DOHH2 (cell line): ENCODE results near the gene HSD17B14.

Experiments
- H3F3A ChIP-seq: fragments of 200-600 bp; sonication (generic), shearing (Covaris generic); 2 replicates; pipeline ENCODE4 v1.6.0; 2016; ENCODE audit warnings: antibody characterized with exemption, mild to moderate bottlenecking; ENCODE audit not compliant: control insufficient read depth, insufficient read depth
- H3K27ac ChIP-seq: fragments of 200-600 bp; sonication (generic); 2 replicates; pipeline ENCODE4 v1.5.1; 2014; ENCODE audit warnings: low read depth, mild to moderate bottlenecking, low read length, moderate library complexity
- H3K27me3 ChIP-seq: fragments of 200-600 bp; sonication (generic); 2 replicates; pipeline ENCODE4 v1.6.1; 2014; ENCODE audit warnings: mild to moderate bottlenecking, low read length, mixed read lengths; ENCODE audit not compliant: control insufficient read depth
- H3K36me3 ChIP-seq: fragments of 200-600 bp; sonication (generic); 2 replicates; pipeline ENCODE4 v1.6.1; 2014; ENCODE audit warnings: mild to moderate bottlenecking, low read length, moderate library complexity, mixed read lengths; ENCODE audit not compliant: control insufficient read depth
- H3K4me1 ChIP-seq: fragments of 200-600 bp; sonication (generic); 2 replicates; pipeline ENCODE4 v1.6.1; 2014; ENCODE audit warnings: mild to moderate bottlenecking, low read length, mixed read lengths; ENCODE audit not compliant: control insufficient read depth
- H3K4me2 ChIP-seq: fragments of 200-600 bp; sonication (generic); 2 replicates; pipeline ENCODE4 v1.6.0; 2014; ENCODE audit warnings: mild to moderate bottlenecking, low read length, moderate library complexity
- H3K4me3 ChIP-seq: fragments of 200-600 bp; sonication (generic); 2 replicates; pipeline ENCODE4 v1.5.1; 2014; ENCODE audit warnings: mild to moderate bottlenecking, low read length, mixed read lengths
- H3K79me2 ChIP-seq: fragments of 200-600 bp; sonication (generic); 2 replicates; pipeline ENCODE4 v1.6.1; 2014; ENCODE audit warnings: mild to moderate bottlenecking, low read length, mixed read lengths; ENCODE audit not compliant: control insufficient read depth
- H3K9me2 ChIP-seq: fragments of 200-600 bp; sonication (generic); replicated peaks from 2 replicates; pipeline ENCODE4 v1.6.1; 2014; ENCODE audit warnings: mild to moderate bottlenecking, low read length, mixed read lengths; ENCODE audit not compliant: control insufficient read depth
- H3K9me3 ChIP-seq: fragments of 200-600 bp; sonication (generic); 2 replicates; pipeline ENCODE4 v1.6.1; 2014; ENCODE audit warnings: antibody characterized with exemption, low read length, mixed read lengths; ENCODE audit not compliant: control insufficient read depth, insufficient read depth
- H4K20me1 ChIP-seq: fragments of 200-600 bp; sonication (generic); 2 replicates; pipeline ENCODE4 v1.6.0; 2014; ENCODE audit warnings: low read depth, mild to moderate bottlenecking, antibody characterized with exemption, low read length, moderate library complexity; ENCODE audit not compliant: control insufficient read depth, insufficient read depth
- EZH2phosphoT487 ChIP-seq: fragments of 200-600 bp; sonication (generic); IDR thresholded peaks from 2 replicates; pipeline ENCODE4 v1.6.1; 2017; ENCODE audit warnings: borderline replicate concordance, mild to moderate bottlenecking, antibody characterized with exemption, low read length, moderate library complexity, mixed read lengths
- TF ChIP-seq, protein P1 (sequence below): fragments of 200-600 bp; sonication (generic); IDR thresholded peaks from one replicate; pipeline ENCODE4 v1.5.1; 2014; ENCODE audit warnings: antibody characterized with exemption, mild to moderate bottlenecking, low read depth, low read length; ENCODE audit not compliant: poor library complexity, severe bottlenecking

The HSD17B14 gene

DNA sequence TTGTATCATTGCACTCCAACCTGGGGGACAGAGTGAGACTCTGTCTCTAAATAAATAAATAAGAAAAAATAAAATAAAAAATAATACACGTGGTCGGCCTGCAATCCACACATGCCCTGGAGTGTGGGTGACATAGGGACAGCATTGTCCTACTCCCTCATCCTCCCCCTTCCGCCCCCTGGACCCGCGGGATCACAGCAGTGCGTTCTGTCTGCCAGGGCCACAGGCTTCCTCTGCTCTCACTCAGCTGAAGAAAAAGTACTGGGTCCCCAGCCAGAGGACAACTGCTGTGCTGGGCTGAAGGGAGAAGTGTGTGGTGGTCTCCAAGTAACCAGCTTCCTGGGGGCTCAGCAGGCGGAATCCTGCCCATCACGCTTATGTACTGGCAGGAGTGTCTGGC lies 31.8 kb downstream of the HSD17B14 start:
- no peak for TF ChIP-seq EZH2phosphoT487
- TF ChIP-seq, protein P1, sequence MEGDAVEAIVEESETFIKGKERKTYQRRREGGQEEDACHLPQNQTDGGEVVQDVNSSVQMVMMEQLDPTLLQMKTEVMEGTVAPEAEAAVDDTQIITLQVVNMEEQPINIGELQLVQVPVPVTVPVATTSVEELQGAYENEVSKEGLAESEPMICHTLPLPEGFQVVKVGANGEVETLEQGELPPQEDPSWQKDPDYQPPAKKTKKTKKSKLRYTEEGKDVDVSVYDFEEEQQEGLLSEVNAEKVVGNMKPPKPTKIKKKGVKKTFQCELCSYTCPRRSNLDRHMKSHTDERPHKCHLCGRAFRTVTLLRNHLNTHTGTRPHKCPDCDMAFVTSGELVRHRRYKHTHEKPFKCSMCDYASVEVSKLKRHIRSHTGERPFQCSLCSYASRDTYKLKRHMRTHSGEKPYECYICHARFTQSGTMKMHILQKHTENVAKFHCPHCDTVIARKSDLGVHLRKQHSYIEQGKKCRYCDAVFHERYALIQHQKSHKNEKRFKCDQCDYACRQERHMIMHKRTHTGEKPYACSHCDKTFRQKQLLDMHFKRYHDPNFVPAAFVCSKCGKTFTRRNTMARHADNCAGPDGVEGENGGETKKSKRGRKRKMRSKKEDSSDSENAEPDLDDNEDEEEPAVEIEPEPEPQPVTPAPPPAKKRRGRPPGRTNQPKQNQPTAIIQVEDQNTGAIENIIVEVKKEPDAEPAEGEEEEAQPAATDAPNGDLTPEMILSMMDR, result no peak
- H4K20me1 ChIP-seq, result no peaks in the 10 kb centered on the region

DNA sequence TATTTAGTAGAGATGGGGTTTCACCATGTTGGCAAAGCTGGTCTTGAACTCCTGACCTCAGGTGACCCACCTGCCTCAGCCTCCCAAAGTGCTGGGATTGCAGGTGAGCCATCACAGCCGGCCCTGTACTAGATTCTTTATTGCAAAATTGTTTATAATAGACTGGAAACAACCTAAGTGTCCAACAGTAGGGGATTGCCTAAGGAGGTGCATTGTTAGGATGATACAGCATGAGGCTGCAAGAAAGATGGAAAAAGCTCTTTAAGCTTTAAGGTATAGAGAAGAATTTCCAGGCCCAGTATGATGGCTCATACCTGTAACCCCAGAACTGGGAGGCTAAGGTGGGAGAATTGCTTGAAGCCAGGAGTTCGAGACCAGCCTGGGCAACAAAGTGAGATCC lies 33.7 kb downstream of the HSD17B14 start:
- no peak overlapping the region for H3K27ac ChIP-seq
- peaks cover 2% of the 10 kb centered on the region; the same call in 1 of the 2 replicates for H3K79me2 ChIP-seq
- no peaks in the 10 kb centered on the region for H3K27me3 ChIP-seq
- H4K20me1 ChIP-seq, result no peaks in the 10 kb centered on the region
- H3K4me2 ChIP-seq, result no peak overlapping the region
- H3K36me3 ChIP-seq, result peaks cover 8% of the 10 kb centered on the region
- H3K9me3 ChIP-seq, result no peaks in the 10 kb centered on the region
- no peak for TF ChIP-seq EZH2phosphoT487
- TF ChIP-seq, protein P1, result no peak
- peaks cover 7% of the 10 kb centered on the region for H3K4me1 ChIP-seq
- no peaks in the 10 kb centered on the region for H3K9me2 ChIP-seq
- no peak overlapping the region for H3K4me3 ChIP-seq
- H3F3A ChIP-seq, result no peaks in the 10 kb centered on the region

More for the DNA sequence above, 31.8 kb downstream of the HSD17B14 start:
- Histone ChIP-seq H3K9me3 (no peaks in the 10 kb centered on the region), H3K36me3 (peaks cover 12% of the 10 kb centered on the region), H3K4me2 (no peak overlapping the region), H3K9me2 (no peaks in the 10 kb centered on the region), H3K27ac (no peak overlapping the region), H3K79me2 (peaks cover 18% of the 10 kb centered on the region), H3K4me1 (peaks cover 3% of the 10 kb centered on the region), H3K4me3 (no peak overlapping the region), H3K27me3 (no peaks in the 10 kb centered on the region), H3F3A (no peaks in the 10 kb centered on the region)

DNA sequence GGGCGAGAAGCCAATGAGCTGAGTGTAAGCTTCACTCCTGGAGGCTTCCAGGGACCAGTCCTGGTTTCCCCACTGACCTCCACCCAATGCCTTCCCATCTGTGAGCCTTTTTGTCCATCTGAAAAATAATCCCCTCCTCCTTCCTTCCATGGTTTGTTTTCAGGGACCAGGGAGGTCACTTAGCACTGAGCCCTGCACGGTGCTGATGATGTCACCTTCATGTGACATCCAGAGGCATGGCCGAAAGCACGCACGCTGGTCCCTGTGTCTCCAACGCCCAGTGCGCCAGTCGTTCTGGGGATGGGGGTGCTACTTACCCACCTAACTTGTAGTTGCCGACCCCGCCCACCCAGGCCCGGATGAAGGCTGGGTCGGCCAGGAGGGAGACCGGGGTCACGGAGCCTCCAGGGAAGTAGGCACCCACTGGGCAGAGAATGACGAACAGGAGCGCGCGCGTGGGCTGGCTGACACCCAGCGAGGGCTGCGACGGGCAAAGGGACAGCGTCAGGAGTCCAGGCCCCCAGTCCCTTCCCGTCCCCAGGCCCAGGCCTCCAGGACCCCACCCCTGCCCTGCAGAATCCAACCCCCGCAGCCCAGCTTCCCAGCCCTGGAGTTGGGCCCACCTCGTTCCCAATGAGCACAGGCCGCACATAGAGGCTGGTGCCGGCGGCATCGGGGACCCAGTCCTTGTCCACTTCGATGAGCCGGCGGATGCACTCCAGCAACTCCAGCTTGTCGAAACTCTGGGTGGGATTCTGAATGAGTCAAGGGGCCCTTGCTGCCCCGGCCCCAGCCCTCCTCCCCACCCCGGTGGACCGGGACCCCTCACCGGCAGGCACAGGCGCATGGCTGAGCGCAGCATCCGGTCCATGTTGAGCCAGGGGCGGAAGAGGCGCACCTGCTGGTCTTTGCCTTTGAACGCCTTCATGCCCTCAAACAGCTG lies 36.7 kb downstream of the HSD17B14 start:
- Histone ChIP-seq H3K36me3 (no peaks in the 10 kb centered on the region), H3K27ac (no peak overlapping the region), H3K27me3 (no peaks in the 10 kb centered on the region), H4K20me1 (no peaks in the 10 kb centered on the region), H3K9me2 (no peaks in the 10 kb centered on the region), H3F3A (no peaks in the 10 kb centered on the region), H3K9me3 (no peaks in the 10 kb centered on the region), H3K4me2 (no peak overlapping the region), H3K79me2 (no peaks in the 10 kb centered on the region), H3K4me1 (peaks cover 12% of the 10 kb centered on the region), H3K4me3 (no peak overlapping the region)
- TF ChIP-seq, protein P1, result no peak
- TF ChIP-seq EZH2phosphoT487, result no peak
